DOHH2 (cell line): Measurements from ENCODE around the gene RRP1.

Source experiments
- CTCF ChIP-seq: fragments of 200-600 bp; sonication (generic); IDR thresholded peaks from one replicate; pipeline ENCODE4 v1.5.1; 2014; ENCODE audit warnings: antibody characterized with exemption, mild to moderate bottlenecking, low read depth, low read length; ENCODE audit not compliant: poor library complexity, severe bottlenecking
- EZH2phosphoT487 ChIP-seq: fragments of 200-600 bp; sonication (generic); IDR thresholded peaks from 2 replicates; pipeline ENCODE4 v1.6.1; 2017; ENCODE audit warnings: borderline replicate concordance, mild to moderate bottlenecking, antibody characterized with exemption, low read length, moderate library complexity, mixed read lengths

GRCh38 chr21:43774163-43774562 is 15.2 kb upstream of the RRP1 start:
- TF ChIP-seq CTCF (no peak), EZH2phosphoT487 (no peak)
